ENCODE data around the gene LRRK2.

- TF ChIP-seq CTCF (conservative IDR thresholded peaks at IDR 0.05; ENCODE audit: low read depth, low read length) (no peak), EZH2 (IDR thresholded peaks at IDR 0.05; ENCODE audit: borderline replicate concordance, low read depth, low read length, poor library complexity, severe bottlenecking) (no peak)
These were observed 16.0 kb downstream of the LRRK2 start for GRCh38 chr12:40240779-40241178.

All from A673 (cell line).